HG03025 (cell line): ENCODE data around the gene AP3S2.
"Not testable (repeated sequence)": the region's sequence is repeated elsewhere in the genome, so short reads cannot be mapped to it uniquely, and the experiment has no call there.

ENCODE experiments used
- ATAC-seq: cut with Tn5 transposase; IDR thresholded peaks from one replicate; pipeline ENCODE4 v1.9.1; 2021; ENCODE audit warnings: mild to moderate bottlenecking, moderate library complexity; ENCODE audit not compliant: unreplicated experiment, low FRiP score

Gene AP3S2

DNA sequence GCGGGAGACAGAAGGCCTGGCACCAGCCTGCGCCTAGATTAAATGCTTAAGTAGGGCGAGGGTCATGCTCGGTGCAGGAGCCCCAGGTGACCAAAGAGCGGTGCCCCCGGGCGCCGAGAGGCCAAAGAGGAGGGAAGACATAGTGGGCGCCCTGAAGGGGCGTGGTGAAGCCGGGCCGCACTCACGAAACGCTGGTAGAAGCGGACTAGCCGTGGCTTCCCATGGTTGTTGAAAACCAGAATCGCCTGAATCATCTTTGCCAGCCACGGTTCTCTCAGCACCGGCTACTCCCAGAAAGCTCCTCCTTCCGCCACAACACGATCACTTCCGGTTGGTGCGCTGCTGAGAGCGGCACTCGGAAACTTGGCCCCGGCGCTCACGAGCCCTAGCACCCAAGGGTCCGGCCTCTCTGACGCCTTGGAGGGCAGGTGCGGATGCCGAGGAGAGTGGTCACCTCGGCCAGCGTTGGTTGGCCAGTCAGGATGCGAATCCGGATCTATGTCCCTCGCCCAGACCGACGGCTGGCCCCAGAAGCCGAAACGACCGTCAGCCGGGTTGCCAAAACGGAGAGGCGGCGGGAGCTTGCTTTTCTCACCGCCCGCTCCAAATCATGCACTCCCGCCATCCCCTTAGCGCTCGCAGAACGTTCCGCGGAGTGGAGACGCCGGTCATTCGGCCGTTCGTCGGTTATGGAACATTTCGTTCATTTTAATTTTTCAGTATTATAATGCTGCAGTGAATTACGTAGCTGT is at the start of gene AP3S2:
TSS of gene AP3S2 (minus strand) at position 299 of the 752 bp plus-strand sequence. CDS start at position 254, 45 bp downstream.
- peak; percentile 76 for ATAC-seq

GRCh38 chr15:89939910-89940309 is 46.1 kb upstream of the AP3S2 start:
- no peak for ATAC-seq

DNA sequence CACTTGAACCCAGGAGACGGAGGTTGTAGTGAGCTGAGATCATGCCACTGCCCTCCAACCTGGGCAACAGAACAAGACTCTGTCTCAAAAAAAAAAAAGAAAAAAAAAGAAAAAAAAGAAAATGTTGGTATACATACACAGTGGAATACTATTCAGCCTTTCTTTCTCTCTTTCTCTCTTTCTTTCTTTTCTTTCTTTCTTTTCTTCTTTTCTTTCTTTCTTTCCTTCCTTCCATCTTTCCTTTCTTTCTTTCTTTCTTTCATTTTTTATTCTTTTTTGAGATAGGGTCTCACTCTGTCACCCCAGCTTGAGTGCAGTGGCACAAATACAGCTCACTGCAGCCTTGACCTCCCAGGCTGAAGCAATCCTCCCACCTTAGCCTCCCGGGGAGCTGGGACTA is 45.6 kb upstream of the AP3S2 start:
- not testable (repeated sequence) for ATAC-seq

GRCh38 chr15:89937365-89938350 is 43.9 kb upstream of the AP3S2 start:
- ATAC-seq = no peak

DNA sequence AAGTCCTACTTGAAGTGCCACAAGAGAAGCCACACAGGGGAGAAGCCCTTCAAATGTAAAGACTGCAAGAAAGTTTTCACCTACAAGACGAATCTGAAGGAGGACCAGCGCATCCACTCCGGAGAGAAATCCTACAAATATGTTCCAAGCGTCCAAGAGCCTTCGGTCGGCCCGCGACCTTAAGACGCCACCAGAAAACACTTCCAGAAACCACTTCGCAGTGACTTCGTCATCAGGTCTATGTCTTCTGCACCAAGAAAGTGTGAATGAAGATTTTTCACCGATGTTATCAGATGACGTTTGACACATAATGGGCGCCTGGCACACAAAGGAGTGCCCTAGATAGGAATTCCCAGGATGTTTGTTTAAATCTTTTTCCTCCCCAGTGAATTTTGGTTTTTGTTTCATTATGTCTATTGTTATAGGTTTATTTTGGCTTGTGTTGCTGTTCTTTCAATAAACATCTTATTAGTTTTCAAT is 43.0 kb upstream of the AP3S2 start:
- ATAC-seq = no peak

GRCh38 chr15:89936051-89936785 is 42.4 kb upstream of the AP3S2 start:
- ATAC-seq = no peak

DNA sequence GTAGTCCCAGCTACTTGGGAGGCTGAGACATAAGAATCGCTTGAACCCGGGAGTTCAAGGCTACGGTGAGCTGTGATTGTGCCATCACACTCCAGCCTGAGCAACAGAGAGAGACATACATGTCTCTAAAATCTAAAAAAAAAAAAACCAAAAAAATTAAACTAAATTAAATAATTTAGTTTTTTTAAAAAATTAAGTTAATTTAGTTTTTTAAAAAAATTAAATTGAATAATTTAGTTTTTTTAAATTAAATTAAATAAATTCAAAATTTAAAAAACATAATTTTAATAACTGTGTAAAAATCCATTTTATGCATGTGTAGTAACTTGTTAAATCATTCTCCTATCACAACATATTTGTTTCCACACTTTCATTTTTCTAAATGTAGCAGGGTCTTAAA is 39.1 kb upstream of the AP3S2 start:
- no peak for ATAC-seq

GRCh38 chr15:89928421-89928820 is 34.6 kb upstream of the AP3S2 start:
- no peak for ATAC-seq

- ATAC-seq = no peak
These were observed 32.4 kb upstream of the AP3S2 start for GRCh38 chr15:89926158-89926557.

GRCh38 chr15:89917442-89918101 is 23.8 kb upstream of the AP3S2 start:
- no peak for ATAC-seq

GRCh38 chr15:89916660-89917059 is 22.9 kb upstream of the AP3S2 start:
- ATAC-seq = no peak

GRCh38 chr15:89912674-89913396 is 19.0 kb upstream of the AP3S2 start, which contains the start of gene ARPIN:
TSS of gene ARPIN (minus strand) at chr15:89912952. CDS start at chr15:89912835, 117 bp downstream.
- ATAC-seq = no peak

DNA sequence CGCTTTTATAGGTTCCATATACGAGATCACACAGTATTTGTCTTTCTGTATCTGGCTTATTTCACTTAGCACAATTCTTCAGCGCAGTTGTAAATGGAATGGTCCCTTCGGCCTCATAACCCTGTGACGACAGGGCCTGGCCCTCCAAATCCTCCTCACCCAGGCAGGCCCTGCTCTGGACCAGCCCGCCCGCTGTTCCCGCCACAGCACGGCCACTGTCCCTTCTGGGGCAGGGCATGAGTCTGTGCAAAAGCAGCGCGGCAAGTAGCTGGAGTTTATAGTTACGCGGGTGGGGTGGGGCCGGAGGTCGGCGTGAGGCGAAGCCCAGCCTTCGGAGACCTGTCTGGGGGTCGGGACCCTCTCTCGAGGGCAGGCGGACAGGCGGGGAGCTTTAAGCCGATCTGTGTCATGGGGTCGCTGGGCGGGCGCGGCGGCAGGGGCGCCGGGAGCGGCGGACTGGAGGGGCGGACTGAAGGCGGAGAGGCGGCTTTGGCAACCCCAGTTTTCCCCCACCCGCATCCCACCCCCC is 18.4 kb upstream of the AP3S2 start:
- no peak for ATAC-seq

DNA sequence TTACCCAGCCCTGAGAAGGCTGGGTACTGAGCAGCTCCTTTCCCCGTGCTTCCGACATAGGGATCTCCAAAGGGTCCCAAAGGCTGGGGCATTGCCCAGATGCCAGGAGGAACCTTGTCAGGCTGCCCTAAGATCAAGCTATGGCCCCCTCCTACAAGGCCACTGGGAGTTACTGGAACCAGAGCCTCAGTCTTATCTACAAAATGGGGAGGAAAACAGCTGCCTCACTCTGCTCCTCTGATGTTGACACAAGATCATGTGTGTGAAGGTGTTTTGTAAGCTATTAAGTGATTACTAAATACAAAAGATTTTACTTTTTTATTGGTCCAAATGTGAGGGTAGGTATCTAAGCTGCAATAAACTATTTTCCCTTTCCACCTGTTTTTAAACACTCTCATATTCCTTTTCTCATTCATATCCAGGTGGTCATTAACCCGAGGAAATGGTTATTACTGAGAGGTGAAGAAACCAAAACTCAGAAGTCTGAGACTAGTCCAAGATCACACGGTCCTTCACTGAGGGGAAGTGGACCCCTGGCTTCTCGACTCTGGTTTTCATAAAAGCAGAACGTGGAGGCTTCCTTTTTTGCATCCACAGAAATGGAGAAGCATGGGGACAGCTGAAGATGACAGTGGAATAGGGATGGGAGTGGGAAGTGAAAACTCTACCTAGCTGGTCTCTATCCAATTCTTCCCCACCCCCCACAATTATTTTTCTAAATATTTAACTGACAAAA is 17.3 kb upstream of the AP3S2 start:
- no peak for ATAC-seq

DNA sequence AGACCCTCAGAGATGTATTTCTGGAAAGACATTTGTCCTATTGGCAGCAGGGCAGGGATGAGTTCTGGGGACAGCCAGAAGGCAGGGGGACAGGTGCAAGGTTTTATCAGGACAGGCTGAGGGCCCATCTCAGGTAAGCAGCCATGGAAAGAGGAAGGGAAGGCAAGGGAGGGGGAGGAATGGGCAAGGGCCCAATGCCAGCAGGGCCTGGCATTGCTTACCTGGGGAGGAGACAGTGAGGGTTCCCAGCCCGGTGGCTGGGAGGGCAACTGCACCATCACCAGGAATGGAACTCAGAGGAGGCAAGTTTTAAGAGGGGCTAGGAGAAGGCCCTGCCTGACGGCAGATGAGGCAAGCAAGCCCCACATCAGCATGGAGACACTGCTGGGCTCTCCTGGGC is 15.8 kb upstream of the AP3S2 start:
- no peak for ATAC-seq

DNA sequence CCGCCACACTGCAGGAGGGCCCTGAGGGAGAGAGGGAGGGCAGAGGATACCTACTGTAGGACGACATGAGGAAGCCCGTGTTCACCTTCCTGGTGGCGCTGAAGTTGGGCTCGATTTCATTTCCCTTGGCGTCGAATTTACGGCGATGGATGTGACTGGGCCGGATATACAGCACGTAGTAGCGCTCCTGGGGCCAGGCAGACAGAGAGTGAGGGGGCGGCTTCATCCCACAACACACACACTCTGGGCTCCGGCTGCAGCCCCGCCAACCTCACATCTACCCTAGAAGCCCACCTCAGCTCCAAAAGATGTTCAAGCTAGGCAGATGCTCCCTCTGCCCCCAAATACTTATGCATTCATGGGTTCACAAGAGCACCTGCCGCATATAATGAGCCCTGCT is 14.4 kb upstream of the AP3S2 start:
- no peak for ATAC-seq

GRCh38 chr15:89907289-89907688 is 13.5 kb upstream of the AP3S2 start:
- no peak for ATAC-seq

DNA sequence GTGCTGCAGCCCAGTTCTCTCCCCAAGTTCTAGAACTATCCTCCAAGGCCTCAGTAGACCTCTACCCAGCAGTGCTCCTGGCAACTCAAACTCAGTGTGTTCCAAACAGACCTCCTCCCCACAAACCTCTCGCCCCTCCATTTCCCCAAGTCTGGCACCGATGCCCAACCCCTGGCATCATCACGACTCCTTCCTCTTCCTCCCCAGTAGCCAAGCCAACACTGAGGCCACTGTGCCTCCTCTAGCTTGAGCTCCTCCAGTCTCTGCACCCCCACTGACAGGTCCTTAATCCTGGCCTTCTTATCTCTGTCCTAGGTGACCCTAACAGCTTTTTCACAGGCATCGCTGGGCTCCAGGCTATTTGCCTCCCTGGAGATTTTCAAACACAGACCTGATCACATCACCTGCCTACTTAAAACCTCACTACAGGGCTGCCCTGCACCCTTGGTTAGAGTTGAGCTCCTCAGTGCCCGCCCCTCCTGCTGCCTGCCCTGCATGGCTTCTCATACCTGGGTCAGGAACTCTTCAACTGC is 12.1 kb upstream of the AP3S2 start:
- no peak for ATAC-seq
